ENCODE measurements around the gene SLC22A25. TPM values are rescaled to one million over a fixed set of nuclear protein-coding genes. Genes with fewer than 3 reads are reported as not detected.
A peak's percentile ranks its signal among the peaks of the same experiment; 100 is the strongest.

SLC22A25 gene
- total RNA-seq, 1 donor from 2014 or later: not detected

DNA sequence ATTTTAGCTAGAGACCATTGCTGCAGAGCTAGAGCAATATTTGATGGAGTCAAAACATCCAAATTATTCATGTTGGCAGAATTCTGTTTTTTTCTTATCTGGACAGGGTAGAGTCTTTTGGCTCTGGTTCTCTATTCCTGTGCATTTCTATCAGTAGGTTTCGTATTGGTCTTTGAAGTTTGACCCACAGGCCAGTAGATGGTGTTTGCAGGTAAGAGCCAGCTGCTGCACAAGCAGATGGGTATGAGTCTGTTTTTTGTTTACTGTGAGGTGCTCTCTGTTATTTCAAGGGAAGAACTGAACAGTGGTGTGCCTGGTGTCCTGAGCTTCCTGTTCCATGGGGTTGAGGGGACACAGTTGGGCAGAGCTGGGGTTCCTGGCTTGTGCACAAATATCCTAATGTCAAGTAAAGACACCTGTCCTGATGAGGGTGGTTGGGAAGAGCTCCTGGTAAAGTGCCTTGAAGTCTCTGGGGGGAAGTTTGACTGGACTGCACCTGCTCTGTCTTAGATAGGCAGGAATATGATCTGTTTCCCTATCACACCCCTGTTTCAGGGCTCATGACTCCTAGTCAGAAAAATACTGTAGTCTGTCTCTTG, 34.0 kb upstream of the SLC22A25 start:
- H3K27ac Mint-ChIP-seq (ENCODE audit: unreplicated experiment): no peak overlapping the region
- H3K36me3 Mint-ChIP-seq (ENCODE audit: unreplicated experiment): no peaks in the 10 kb centered on the region
- no peak for DNase-seq
- no peaks in the 10 kb centered on the region for H3K9me3 Mint-ChIP-seq (ENCODE audit: unreplicated experiment)
- TF ChIP-seq, protein P1, sequence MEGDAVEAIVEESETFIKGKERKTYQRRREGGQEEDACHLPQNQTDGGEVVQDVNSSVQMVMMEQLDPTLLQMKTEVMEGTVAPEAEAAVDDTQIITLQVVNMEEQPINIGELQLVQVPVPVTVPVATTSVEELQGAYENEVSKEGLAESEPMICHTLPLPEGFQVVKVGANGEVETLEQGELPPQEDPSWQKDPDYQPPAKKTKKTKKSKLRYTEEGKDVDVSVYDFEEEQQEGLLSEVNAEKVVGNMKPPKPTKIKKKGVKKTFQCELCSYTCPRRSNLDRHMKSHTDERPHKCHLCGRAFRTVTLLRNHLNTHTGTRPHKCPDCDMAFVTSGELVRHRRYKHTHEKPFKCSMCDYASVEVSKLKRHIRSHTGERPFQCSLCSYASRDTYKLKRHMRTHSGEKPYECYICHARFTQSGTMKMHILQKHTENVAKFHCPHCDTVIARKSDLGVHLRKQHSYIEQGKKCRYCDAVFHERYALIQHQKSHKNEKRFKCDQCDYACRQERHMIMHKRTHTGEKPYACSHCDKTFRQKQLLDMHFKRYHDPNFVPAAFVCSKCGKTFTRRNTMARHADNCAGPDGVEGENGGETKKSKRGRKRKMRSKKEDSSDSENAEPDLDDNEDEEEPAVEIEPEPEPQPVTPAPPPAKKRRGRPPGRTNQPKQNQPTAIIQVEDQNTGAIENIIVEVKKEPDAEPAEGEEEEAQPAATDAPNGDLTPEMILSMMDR (IDR thresholded peaks at IDR 0.05; ENCODE audit: partially characterized antibody, unreplicated experiment): peak; percentile 19
- no peak overlapping the region for H3K4me3 Mint-ChIP-seq (ENCODE audit: unreplicated experiment)
- peaks cover 6% of the 10 kb centered on the region for H3K4me1 Mint-ChIP-seq (ENCODE audit: low read depth, unreplicated experiment)
- peaks cover 2% of the 10 kb centered on the region for H3K27me3 Mint-ChIP-seq (ENCODE audit: unreplicated experiment)

- no peak for DNase-seq
- H3K4me3 Mint-ChIP-seq (ENCODE audit: unreplicated experiment): no peak overlapping the region
Measured at GRCh38 chr11:63274776-63275175, 31.4 kb upstream of the SLC22A25 start.

DNA sequence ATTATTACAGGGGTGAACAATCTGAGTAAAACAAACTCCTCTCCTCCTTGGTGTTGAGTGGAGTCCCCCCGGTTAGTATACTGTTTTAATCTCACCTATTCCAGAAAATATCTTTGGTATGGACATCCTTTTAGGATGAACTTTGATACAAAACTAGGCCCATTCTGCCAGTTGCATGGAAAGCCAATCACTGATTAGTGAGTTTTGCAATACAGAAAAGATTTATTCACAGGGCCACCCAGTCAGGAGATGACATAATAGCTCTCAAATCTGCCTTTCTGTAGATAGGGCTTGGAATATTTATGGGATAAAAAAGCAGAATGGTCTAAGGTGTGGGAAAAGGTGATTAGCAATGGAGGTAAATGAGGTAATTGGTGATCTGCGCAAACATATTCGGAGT, 30.3 kb upstream of the SLC22A25 start:
- DNase-seq: no peak
- Mint-ChIP-seq H3K4me3 (ENCODE audit: unreplicated experiment) (no peak overlapping the region), H3K27ac (ENCODE audit: unreplicated experiment) (no peak overlapping the region), H3K27me3 (ENCODE audit: unreplicated experiment) (peaks cover 2% of the 10 kb centered on the region), H3K36me3 (ENCODE audit: unreplicated experiment) (no peaks in the 10 kb centered on the region), H3K4me1 (ENCODE audit: low read depth, unreplicated experiment) (peaks cover 6% of the 10 kb centered on the region), H3K9me3 (ENCODE audit: unreplicated experiment) (no peaks in the 10 kb centered on the region)
- TF ChIP-seq, protein P1 (IDR thresholded peaks at IDR 0.05; ENCODE audit: partially characterized antibody, unreplicated experiment): no peak

More at GRCh38 chr11:63274776-63275175, 31.4 kb upstream of the SLC22A25 start:
- TF ChIP-seq, protein P1 (IDR thresholded peaks at IDR 0.05; ENCODE audit: partially characterized antibody, unreplicated experiment): no peak
- Mint-ChIP-seq H3K36me3 (ENCODE audit: unreplicated experiment) (no peaks in the 10 kb centered on the region), H3K9me3 (ENCODE audit: unreplicated experiment) (no peaks in the 10 kb centered on the region), H3K27ac (ENCODE audit: unreplicated experiment) (no peak overlapping the region), H3K27me3 (ENCODE audit: unreplicated experiment) (peaks cover 2% of the 10 kb centered on the region), H3K4me1 (ENCODE audit: low read depth, unreplicated experiment) (peaks cover 6% of the 10 kb centered on the region)

DNA sequence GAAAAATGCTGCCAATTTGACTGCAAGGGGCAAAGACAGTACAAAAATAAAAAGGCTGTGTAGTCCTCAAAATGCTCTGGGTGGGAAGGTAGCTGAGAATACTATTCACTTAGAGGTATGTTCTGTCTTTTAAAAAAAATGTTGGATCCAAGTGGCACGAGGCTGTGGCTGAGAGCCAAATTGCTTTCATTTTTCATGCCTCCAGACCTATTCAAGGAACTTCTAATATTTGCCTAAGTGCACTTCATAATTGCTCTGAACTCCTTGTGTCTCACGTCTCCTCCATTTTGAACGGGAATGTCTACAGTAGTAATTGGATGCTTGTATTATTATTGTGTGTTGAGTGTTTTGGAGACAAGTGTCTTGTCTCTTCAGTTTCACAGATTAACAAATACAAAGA, 19.1 kb upstream of the SLC22A25 start:
- no peaks in the 10 kb centered on the region for H3K4me1 Mint-ChIP-seq (ENCODE audit: low read depth, unreplicated experiment)
- TF ChIP-seq, protein P1 (IDR thresholded peaks at IDR 0.05; ENCODE audit: partially characterized antibody, unreplicated experiment): no peak
- peaks cover 7% of the 10 kb centered on the region for H3K27me3 Mint-ChIP-seq (ENCODE audit: unreplicated experiment)
- H3K36me3 Mint-ChIP-seq (ENCODE audit: unreplicated experiment): no peaks in the 10 kb centered on the region
- no peak overlapping the region for H3K27ac Mint-ChIP-seq (ENCODE audit: unreplicated experiment)
- peaks cover 3% of the 10 kb centered on the region for H3K9me3 Mint-ChIP-seq (ENCODE audit: unreplicated experiment)
- no peak overlapping the region for H3K4me3 Mint-ChIP-seq (ENCODE audit: unreplicated experiment)
- no peak for DNase-seq

DNA sequence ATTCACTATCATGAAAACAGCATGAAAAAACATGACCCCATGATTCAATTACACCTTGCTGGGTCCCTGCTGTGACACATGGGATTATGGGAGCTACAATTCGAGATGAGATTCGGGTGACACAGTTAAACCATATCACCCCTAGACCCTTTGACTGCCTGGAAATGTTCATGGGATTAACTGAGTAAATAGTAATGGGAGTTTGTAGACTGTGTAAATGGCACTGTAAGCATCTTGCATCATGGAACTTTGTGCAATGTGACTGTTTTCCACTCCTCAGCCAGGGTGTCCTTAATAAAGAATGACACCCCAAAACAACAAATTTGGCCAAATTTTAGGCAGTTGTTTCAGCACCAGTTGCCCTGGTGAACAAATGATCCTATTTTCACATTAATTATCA, 7.9 kb upstream of the SLC22A25 start:
- Mint-ChIP-seq H3K27ac (ENCODE audit: unreplicated experiment) (no peak overlapping the region), H3K4me3 (ENCODE audit: unreplicated experiment) (no peak overlapping the region), H3K4me1 (ENCODE audit: low read depth, unreplicated experiment) (no peaks in the 10 kb centered on the region), H3K36me3 (ENCODE audit: unreplicated experiment) (no peaks in the 10 kb centered on the region), H3K9me3 (ENCODE audit: unreplicated experiment) (no peaks in the 10 kb centered on the region), H3K27me3 (ENCODE audit: unreplicated experiment) (no peaks in the 10 kb centered on the region)
- no peak for DNase-seq
- TF ChIP-seq, protein P1 (IDR thresholded peaks at IDR 0.05; ENCODE audit: partially characterized antibody, unreplicated experiment): no peak

Data from glutamatergic neuron (in vitro differentiated cells).